IMR-90 (cell line): ENCODE results near the gene OR52B2. TPM values are rescaled to one million over a fixed set of nuclear protein-coding genes. Genes with fewer than 3 reads are reported as not detected.

ENCODE experiments used
- ATAC-seq: fragments of 200-7000 bp; cut with Tn5 transposase; 2 replicates; pipeline ENCODE4 v1.9.1; 2020; ENCODE audit warnings: low read depth, mild to moderate bottlenecking, moderate library complexity
- BruUV-seq: library from RNA; stranded (reverse); fragments of 400-500 nt; replicated peaks from 2 replicates; lab custom pipeline; 2021; lab: Mats Ljungman, UMichigan
- CTCF ChIA-PET: fragments of 300-600 bp; formaldehyde crosslinking; extraction: SDS; loops from one replicate; lab custom pipeline; 2021; ENCODE audit warnings: antibody characterized with exemption; lab: Yijun Ruan, JAX
- POLR2A ChIA-PET: fragments of 300-600 bp; sonication (Branson Sonifier 250); formaldehyde crosslinking; loops from one replicate; lab custom pipeline; 2022; ENCODE audit warnings: antibody characterized with exemption; ENCODE audit not compliant: unreplicated experiment; lab: Charles Lee
- DNase-seq: peaks from one replicate; pipeline ENCODE4 v3.0.0; 2013
- H2AFZ ChIP-seq: replicated peaks from 2 replicates; pipeline ENCODE3; 2013; ENCODE audit warnings: low read length, mild to moderate bottlenecking; ENCODE audit not compliant: poor library complexity
- H2AK5ac ChIP-seq: 2 replicates; pipeline ENCODE4 v1.6.1; 2013; ENCODE audit warnings: low read depth, low read length, inconsistent platforms
- H2AK9ac ChIP-seq: replicated peaks from 2 replicates; pipeline ENCODE3; 2013; ENCODE audit warnings: mild to moderate bottlenecking, low read depth, low read length, moderate library complexity; ENCODE audit not compliant: poor library complexity
- H2BK120ac ChIP-seq: 2 replicates; pipeline ENCODE4 v1.6.1; 2013; ENCODE audit warnings: low read depth, low read length, inconsistent platforms
- H2BK15ac ChIP-seq: 3 replicates; pipeline ENCODE4 v1.6.1; 2013; ENCODE audit warnings: low read depth, low read length, inconsistent platforms
- H2BK20ac ChIP-seq: 2 replicates; pipeline ENCODE4 v1.6.1; 2013; ENCODE audit warnings: low read depth, mild to moderate bottlenecking, inconsistent platforms, low read length, moderate library complexity
- H2BK5ac ChIP-seq: 2 replicates; pipeline ENCODE4 v1.6.1; 2013; ENCODE audit warnings: mild to moderate bottlenecking, low read depth, low read length, inconsistent platforms; ENCODE audit not compliant: poor library complexity, severe bottlenecking
- H3K14ac ChIP-seq: replicated peaks from 2 replicates; pipeline ENCODE4 v1.6.1; 2013; ENCODE audit warnings: low read depth, low read length, inconsistent platforms
- H3K18ac ChIP-seq: 2 replicates; pipeline ENCODE4 v1.6.1; 2013; ENCODE audit warnings: low read depth, low read length, control low read depth
- H3K23ac ChIP-seq: 2 replicates; pipeline ENCODE4 v1.6.1; 2013; ENCODE audit warnings: low read depth, low read length, inconsistent platforms
- H3K27ac ChIP-seq: 2 replicates; pipeline ENCODE4 v1.5.1; 2013; ENCODE audit warnings: mild to moderate bottlenecking, control low read depth, low read length; ENCODE audit not compliant: insufficient read depth
- H3K27me3 ChIP-seq: 2 replicates; pipeline ENCODE4 v1.6.1; 2013; ENCODE audit warnings: low read length; ENCODE audit not compliant: control insufficient read depth, insufficient read depth
- H3K36me3 ChIP-seq: 2 replicates; pipeline ENCODE4 v1.6.1; 2013; ENCODE audit warnings: low read length, mixed read lengths; ENCODE audit not compliant: control insufficient read depth, insufficient read depth
- H3K4ac ChIP-seq: 2 replicates; pipeline ENCODE4 v1.6.1; 2013; ENCODE audit warnings: low read depth, low read length, inconsistent platforms
- H3K4me1 ChIP-seq: 2 replicates; pipeline ENCODE4 v1.6.1; 2013; ENCODE audit warnings: low read length, mixed read lengths; ENCODE audit not compliant: control insufficient read depth, insufficient read depth
- H3K4me2 ChIP-seq: 2 replicates; pipeline ENCODE4 v1.6.1; 2013; ENCODE audit warnings: low read depth, mild to moderate bottlenecking, control low read depth, low read length, moderate library complexity
- H3K4me3 ChIP-seq: 2 replicates; pipeline ENCODE4 v1.5.1; 2013; ENCODE audit warnings: low read depth, mild to moderate bottlenecking, control low read depth, low read length, moderate library complexity; ENCODE audit not compliant: insufficient read depth
- H3K56ac ChIP-seq: 2 replicates; pipeline ENCODE4 v1.6.1; 2013; ENCODE audit warnings: low read length, inconsistent platforms; ENCODE audit not compliant: insufficient read depth; ENCODE audit errors: extremely low read depth
- H3K79me1 ChIP-seq, 2 experiments: 2 replicates each; pipeline ENCODE4 v1.6.1; 2013; ENCODE audit warnings: low read length in 2 of 2, inconsistent platforms in 1 of 2, low read depth in 1 of 2
- H3K9ac ChIP-seq: 2 replicates; pipeline ENCODE4 v1.6.1; 2013; ENCODE audit warnings: low read depth, low read length, control low read depth
- H3K9me1 ChIP-seq: 2 replicates; pipeline ENCODE4 v1.6.1; 2013; ENCODE audit warnings: low read length, inconsistent platforms; ENCODE audit not compliant: insufficient read depth
- H3K9me3 ChIP-seq: 2 replicates; pipeline ENCODE4 v1.6.1; 2013; ENCODE audit warnings: low read length; ENCODE audit not compliant: control insufficient read depth, insufficient read depth
- H4K20me1 ChIP-seq: 2 replicates; pipeline ENCODE4 v1.6.1; 2013; ENCODE audit warnings: low read length, inconsistent platforms; ENCODE audit not compliant: insufficient read depth
- H4K5ac ChIP-seq: 2 replicates; pipeline ENCODE4 v1.6.1; 2013; ENCODE audit warnings: mild to moderate bottlenecking, low read depth, low read length, control low read depth
- H4K8ac ChIP-seq, 2 experiments: 2 replicates each; pipeline ENCODE4 v1.6.1; 2013; ENCODE audit warnings: low read depth in 2 of 2, low read length in 2 of 2, control low read depth in 1 of 2, inconsistent platforms in 1 of 2
- H4K91ac ChIP-seq: 2 replicates; pipeline ENCODE4 v1.6.1; 2013; ENCODE audit warnings: low read depth, low read length, inconsistent platforms; ENCODE audit not compliant: insufficient read depth
- MAZ ChIP-seq: IDR thresholded peaks from 2 replicates; pipeline ENCODE4 v1.6.1; 2012; ENCODE audit warnings: low read depth, mild to moderate bottlenecking, low read length, improper control_type of control experiment, moderate library complexity, borderline replicate concordance
- RCOR1 ChIP-seq: IDR thresholded peaks from 2 replicates; pipeline ENCODE4 v1.6.1; 2012; ENCODE audit warnings: mild to moderate bottlenecking, low read length, improper control_type of control experiment; ENCODE audit not compliant: insufficient replicate concordance
- WGBS, 2 experiments: methylation state at CpG; one replicate each; pipeline versions ENCODE4 v1.1.5 to v1.1.7; 2013; ENCODE audit warnings: missing lambda C conversion rate in 2 of 2; ENCODE audit not compliant: insufficient read length in 1 of 2; ENCODE audit errors: extremely low coverage in 2 of 2; 5-methylcytosine and 5-hydroxymethylcytosine counted together
- dilution Hi-C: fragments of 300-500 bp; cut with HindIII; formaldehyde crosslinking; loops from one replicate; pipeline ENCODE4 v1.14.3; 2018; ENCODE audit warnings: low sequenced_read_pairs; ENCODE audit not compliant: unreplicated experiment
- in situ Hi-C: fragments of 300-500 bp; cut with MboI; formaldehyde crosslinking; loops from 3 replicates; pipeline ENCODE4 v1.14.3; 2019; ENCODE audit warnings: low sequenced_read_pairs, inconsistent platforms, mixed read lengths
- intact Hi-C: fragments of 100-400 bp; cut with micrococcal nuclease; formaldehyde crosslinking; loops from 2 replicates; pipeline ENCODE4 v1.10.0; 2022
- polyA plus RNA-seq, 3 experiments: library from polyadenylated mRNA; depleted of rRNA; stranded (reverse); fragments of >200 nt; gene quantifications; 2 replicates each; pipeline ENCODE4 v1.2.3, GENCODE V29; 2012; ENCODE audit warnings: low replicate concordance in 1 of 3
- total RNA-seq: library from RNA; depleted of rRNA; stranded (reverse); fragments of >200 nt; gene quantifications from 2 replicates; pipeline ENCODE4 v1.2.3, GENCODE V29; 2012

The OR52B2 gene
- total and polyA plus RNA-seq, 2 of the 4 experiments (the other 2 are of a cell fraction), result not detected

- Histone ChIP-seq H4K20me1 (no peaks in the 10 kb centered on the region), H2AK9ac (no peak overlapping the region), H3K9me1 (no peaks in the 10 kb centered on the region), H3K14ac (no peak overlapping the region), H2BK5ac (no peak overlapping the region), H2AK5ac (no peak overlapping the region), H4K8ac (no peak overlapping the region), H3K56ac (no peak overlapping the region), H4K91ac (no peak overlapping the region), H2BK15ac (no peak overlapping the region), H2BK120ac (no peak overlapping the region), H3K27ac (no peak overlapping the region), H3K27me3 (no peaks in the 10 kb centered on the region), H3K4ac (no peak overlapping the region), H2AFZ (no peak overlapping the region), H3K9me3 (no peaks in the 10 kb centered on the region), H2BK20ac (no peak overlapping the region), H3K4me1 (no peaks in the 10 kb centered on the region), H3K18ac (no peak overlapping the region), H3K9ac (no peak overlapping the region), H3K23ac (no peak overlapping the region), H3K36me3 (no peaks in the 10 kb centered on the region), H4K5ac (no peak overlapping the region), H3K79me1 (no peaks in the 10 kb centered on the region), H3K4me3 (no peak overlapping the region), H3K4me2 (no peak overlapping the region)
- dilution Hi-C loops, result no loop called here
- no peak for DNase-seq
- TF ChIP-seq MAZ, result no peak
- TF ChIP-seq RCOR1, result no peak
- ChIA-PET POLR2A (no interaction called here), CTCF (no interaction called here)
- in situ Hi-C loops, result no loop called here
- WGBS, 2 experiments, result no CpG with 5 or more reads among the region's 2 CpGs
- intact Hi-C loops, result no loop called here
- BruUV-seq, result no TSS peak
- ATAC-seq, result no peak
Measured at GRCh38 chr11:6152126-6152525, 18.0 kb downstream of the OR52B2 start.
